ENCODE data around the gene FLT1.

FLT1 gene

GRCh38 chr13:28448651-28449358 lies 46.1 kb downstream of the FLT1 start:
- in situ Hi-C loops (cut with HindIII; ENCODE audit: low pct_ligation_motif_present, low pct_unique_long_range_greater_than_20kb, low sequenced_read_pairs) = no loop called here
- no peak for DNase-seq

GRCh38 chr13:28447989-28448388 lies 46.9 kb downstream of the FLT1 start:
- in situ Hi-C loops (cut with HindIII; ENCODE audit: low pct_ligation_motif_present, low pct_unique_long_range_greater_than_20kb, low sequenced_read_pairs) = no loop called here

GRCh38 chr13:28447206-28447605 lies 47.7 kb downstream of the FLT1 start:
- no peak for DNase-seq
- in situ Hi-C loops (cut with HindIII; ENCODE audit: low pct_ligation_motif_present, low pct_unique_long_range_greater_than_20kb, low sequenced_read_pairs) = no loop called here

More at GRCh38 chr13:28447989-28448388, 46.9 kb downstream of the FLT1 start:
- DNase-seq = no peak

- no peak for DNase-seq
- in situ Hi-C loops (cut with HindIII; ENCODE audit: low pct_ligation_motif_present, low pct_unique_long_range_greater_than_20kb, low sequenced_read_pairs) = no loop called here
These were observed 52.1 kb downstream of the FLT1 start for GRCh38 chr13:28442839-28443238.

- DNase-seq = no peak
- in situ Hi-C loops (cut with HindIII; ENCODE audit: low pct_ligation_motif_present, low pct_unique_long_range_greater_than_20kb, low sequenced_read_pairs) = no loop called here
These were observed 53.4 kb downstream of the FLT1 start for GRCh38 chr13:28441529-28441928.

- no peak for DNase-seq
- in situ Hi-C loops (cut with HindIII; ENCODE audit: low pct_ligation_motif_present, low pct_unique_long_range_greater_than_20kb, low sequenced_read_pairs) = no loop called here
These were observed 54.0 kb downstream of the FLT1 start for GRCh38 chr13:28440774-28441504.

GRCh38 chr13:28438598-28439334 lies 56.2 kb downstream of the FLT1 start:
- no peak for DNase-seq

GRCh38 chr13:28438067-28438466 lies 56.9 kb downstream of the FLT1 start:
- no peak for DNase-seq
- in situ Hi-C loops (cut with HindIII; ENCODE audit: low pct_ligation_motif_present, low pct_unique_long_range_greater_than_20kb, low sequenced_read_pairs) = no loop called here

More at GRCh38 chr13:28438598-28439334, 56.2 kb downstream of the FLT1 start:
- in situ Hi-C loops (cut with HindIII; ENCODE audit: low pct_ligation_motif_present, low pct_unique_long_range_greater_than_20kb, low sequenced_read_pairs) = no loop called here

- DNase-seq = no peak
- in situ Hi-C loops (cut with HindIII; ENCODE audit: low pct_ligation_motif_present, low pct_unique_long_range_greater_than_20kb, low sequenced_read_pairs) = no loop called here
These were observed 59.0 kb downstream of the FLT1 start for GRCh38 chr13:28435917-28436316.

GRCh38 chr13:28434926-28435325 lies 60.0 kb downstream of the FLT1 start:
- in situ Hi-C loops (cut with HindIII; ENCODE audit: low pct_ligation_motif_present, low pct_unique_long_range_greater_than_20kb, low sequenced_read_pairs) = no loop called here
- DNase-seq = no peak

- no peak for DNase-seq
- in situ Hi-C loops (cut with HindIII; ENCODE audit: low pct_ligation_motif_present, low pct_unique_long_range_greater_than_20kb, low sequenced_read_pairs) = no loop called here
These were observed 61.9 kb downstream of the FLT1 start for GRCh38 chr13:28432816-28433560.

GRCh38 chr13:28429685-28430290 lies 65.1 kb downstream of the FLT1 start:
- in situ Hi-C loops (cut with HindIII; ENCODE audit: low pct_ligation_motif_present, low pct_unique_long_range_greater_than_20kb, low sequenced_read_pairs) = no loop called here
- DNase-seq = no peak

GRCh38 chr13:28429096-28429495 lies 65.8 kb downstream of the FLT1 start:
- in situ Hi-C loops (cut with HindIII; ENCODE audit: low pct_ligation_motif_present, low pct_unique_long_range_greater_than_20kb, low sequenced_read_pairs) = no loop called here
- no peak for DNase-seq

GRCh38 chr13:28426381-28426780 lies 68.5 kb downstream of the FLT1 start:
- no peak for DNase-seq
- in situ Hi-C loops (cut with HindIII; ENCODE audit: low pct_ligation_motif_present, low pct_unique_long_range_greater_than_20kb, low sequenced_read_pairs) = no loop called here

- in situ Hi-C loops (cut with HindIII; ENCODE audit: low pct_ligation_motif_present, low pct_unique_long_range_greater_than_20kb, low sequenced_read_pairs) = no loop called here
- no peak for DNase-seq
These were observed 69.1 kb downstream of the FLT1 start for GRCh38 chr13:28425793-28426192.

GRCh38 chr13:28424541-28424940 lies 70.4 kb downstream of the FLT1 start:
- in situ Hi-C loops (cut with HindIII; ENCODE audit: low pct_ligation_motif_present, low pct_unique_long_range_greater_than_20kb, low sequenced_read_pairs) = no loop called here
- no peak for DNase-seq

- in situ Hi-C loops (cut with HindIII; ENCODE audit: low pct_ligation_motif_present, low pct_unique_long_range_greater_than_20kb, low sequenced_read_pairs) = no loop called here
- no peak for DNase-seq
These were observed 71.9 kb downstream of the FLT1 start for GRCh38 chr13:28423010-28423409.

- no peak for DNase-seq
- in situ Hi-C loops (cut with HindIII; ENCODE audit: low pct_ligation_motif_present, low pct_unique_long_range_greater_than_20kb, low sequenced_read_pairs) = no loop called here
These were observed 73.1 kb downstream of the FLT1 start for GRCh38 chr13:28421676-28422410.

Data from ACHN (cell line).